Epithelial cell of proximal tubule (primary cell): ENCODE results near the gene ATAD5. TPM values are rescaled to one million over a fixed set of nuclear protein-coding genes. Genes with fewer than 3 reads are reported as not detected.
"Not testable (repeated sequence)": the region's sequence is repeated elsewhere in the genome, so short reads cannot be mapped to it uniquely, and the experiment has no call there.

ENCODE experiments used
- DNase-seq: peaks from one replicate; pipeline ENCODE4 v3.0.0-alpha.2; 2011; ENCODE audit warnings: low read depth
- H3K4me3 ChIP-seq: 2 replicates; pipeline ENCODE4 v1.5.1; 2011; ENCODE audit warnings: low read depth, mild to moderate bottlenecking, low read length
- total RNA-seq: library from RNA; depleted of rRNA; stranded (reverse); fragments of >200 nt; gene quantifications from 2 replicates; pipeline ENCODE4 v1.2.3, GENCODE V29; 2015
- TF ChIP-seq, protein P1 (sequence below): conservative IDR thresholded peaks from 2 replicates; pipeline ENCODE4 v1.5.1; 2012; ENCODE audit warnings: low read depth, mild to moderate bottlenecking, low read length

ATAD5 gene
- total RNA-seq, 1 donor from 2014 or later, result 8.4 TPM

DNA sequence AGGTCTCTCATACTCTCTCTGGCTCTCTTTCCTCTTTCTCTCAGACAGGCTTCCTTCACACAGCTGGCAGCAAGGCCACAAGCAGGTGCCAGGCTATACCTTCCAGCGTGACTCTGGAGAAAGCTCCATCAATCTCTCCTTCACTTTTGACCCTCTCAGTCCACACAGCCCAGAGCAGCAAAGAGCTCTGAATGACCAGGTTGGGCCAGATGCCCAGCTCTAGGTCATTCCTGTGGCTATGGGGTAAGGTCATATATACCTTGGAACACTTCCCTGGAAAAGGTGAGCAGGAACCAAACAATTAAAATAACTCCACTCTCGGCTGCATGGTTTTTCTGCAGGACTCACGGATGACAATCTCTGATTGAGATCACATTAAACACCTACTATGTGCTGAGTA lies 98.7 kb downstream of the ATAD5 start:
- TF ChIP-seq, protein P1, sequence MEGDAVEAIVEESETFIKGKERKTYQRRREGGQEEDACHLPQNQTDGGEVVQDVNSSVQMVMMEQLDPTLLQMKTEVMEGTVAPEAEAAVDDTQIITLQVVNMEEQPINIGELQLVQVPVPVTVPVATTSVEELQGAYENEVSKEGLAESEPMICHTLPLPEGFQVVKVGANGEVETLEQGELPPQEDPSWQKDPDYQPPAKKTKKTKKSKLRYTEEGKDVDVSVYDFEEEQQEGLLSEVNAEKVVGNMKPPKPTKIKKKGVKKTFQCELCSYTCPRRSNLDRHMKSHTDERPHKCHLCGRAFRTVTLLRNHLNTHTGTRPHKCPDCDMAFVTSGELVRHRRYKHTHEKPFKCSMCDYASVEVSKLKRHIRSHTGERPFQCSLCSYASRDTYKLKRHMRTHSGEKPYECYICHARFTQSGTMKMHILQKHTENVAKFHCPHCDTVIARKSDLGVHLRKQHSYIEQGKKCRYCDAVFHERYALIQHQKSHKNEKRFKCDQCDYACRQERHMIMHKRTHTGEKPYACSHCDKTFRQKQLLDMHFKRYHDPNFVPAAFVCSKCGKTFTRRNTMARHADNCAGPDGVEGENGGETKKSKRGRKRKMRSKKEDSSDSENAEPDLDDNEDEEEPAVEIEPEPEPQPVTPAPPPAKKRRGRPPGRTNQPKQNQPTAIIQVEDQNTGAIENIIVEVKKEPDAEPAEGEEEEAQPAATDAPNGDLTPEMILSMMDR, result no peak
- no peak for DNase-seq
- H3K4me3 ChIP-seq, result no peak overlapping the region

DNA sequence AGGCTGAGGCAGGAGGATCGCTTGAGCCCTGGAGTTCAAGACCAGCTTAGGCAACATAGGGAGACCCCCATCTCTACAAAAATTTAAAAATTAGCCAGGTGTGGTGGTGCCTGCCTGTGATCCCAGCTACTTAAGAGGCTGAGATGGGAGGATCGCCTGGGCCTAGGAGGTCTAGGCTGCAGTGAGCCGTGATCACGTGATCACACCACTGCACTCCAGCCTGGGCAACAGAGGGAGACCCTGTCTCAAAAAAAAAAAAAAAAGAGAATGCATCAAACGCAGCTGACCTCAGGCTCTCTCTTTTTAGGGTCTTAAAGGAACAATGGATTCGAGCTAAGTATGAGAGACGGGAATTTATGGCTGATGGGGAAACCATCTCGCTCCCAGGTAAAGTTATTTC lies 99.8 kb downstream of the ATAD5 start:
- DNase-seq, H3K4me3 ChIP-seq: not testable (repeated sequence)

DNA sequence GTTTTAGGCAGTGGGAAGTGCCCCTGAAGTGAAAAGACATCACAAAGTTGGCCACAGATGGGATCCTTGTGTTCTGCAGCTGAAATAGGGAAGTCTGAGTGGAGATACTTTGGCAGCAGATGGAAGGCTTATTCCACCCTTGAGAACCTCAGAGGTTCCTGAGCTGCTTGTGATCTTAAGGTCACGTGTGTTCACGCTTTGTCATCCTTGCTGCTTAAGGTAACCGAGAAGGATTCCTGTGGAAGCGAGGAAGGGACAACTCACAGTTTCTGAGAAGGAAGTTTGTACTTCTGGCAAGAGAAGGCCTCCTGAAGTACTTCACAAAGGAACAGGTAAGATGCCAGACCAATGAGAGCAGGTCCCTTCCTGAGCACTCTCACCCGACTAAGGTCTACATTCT lies 102.2 kb downstream of the ATAD5 start:
- H3K4me3 ChIP-seq, result no peak overlapping the region
- TF ChIP-seq, protein P1, result no peak
- DNase-seq, result no peak

DNA sequence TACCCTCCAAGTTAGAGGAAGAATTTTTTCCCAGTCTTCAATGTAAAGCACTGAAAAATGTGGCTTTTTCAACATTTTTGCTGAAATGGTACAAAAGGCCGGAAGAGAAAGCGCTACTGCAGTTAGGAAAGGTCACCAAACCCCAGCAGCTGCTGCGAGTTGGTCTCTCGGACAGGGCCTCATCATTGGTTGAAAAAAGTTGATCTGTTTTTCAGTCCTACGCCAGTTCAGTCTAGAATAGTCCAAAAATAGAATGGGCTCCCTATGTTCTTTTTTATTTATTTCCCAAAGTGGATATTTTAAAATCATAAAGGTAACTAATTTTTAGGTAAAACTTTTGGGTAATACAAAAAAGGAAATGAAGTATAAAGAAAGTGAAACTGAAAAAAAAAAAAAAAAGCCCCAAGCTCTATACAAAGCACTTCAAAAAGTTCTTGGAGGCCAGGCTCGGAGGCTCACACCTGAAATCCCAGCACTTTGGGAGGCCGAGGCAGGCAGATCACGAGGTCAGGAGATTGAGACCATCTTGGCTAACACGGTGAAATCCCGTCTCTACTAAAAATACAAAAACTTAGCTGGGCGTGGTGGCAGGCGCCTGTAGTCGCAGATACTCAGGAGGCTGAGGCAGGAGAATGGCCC lies 107.4 kb downstream of the ATAD5 start:
- H3K4me3 ChIP-seq, result no peak overlapping the region
- DNase-seq, result no peak
- TF ChIP-seq, protein P1, result no peak

DNA sequence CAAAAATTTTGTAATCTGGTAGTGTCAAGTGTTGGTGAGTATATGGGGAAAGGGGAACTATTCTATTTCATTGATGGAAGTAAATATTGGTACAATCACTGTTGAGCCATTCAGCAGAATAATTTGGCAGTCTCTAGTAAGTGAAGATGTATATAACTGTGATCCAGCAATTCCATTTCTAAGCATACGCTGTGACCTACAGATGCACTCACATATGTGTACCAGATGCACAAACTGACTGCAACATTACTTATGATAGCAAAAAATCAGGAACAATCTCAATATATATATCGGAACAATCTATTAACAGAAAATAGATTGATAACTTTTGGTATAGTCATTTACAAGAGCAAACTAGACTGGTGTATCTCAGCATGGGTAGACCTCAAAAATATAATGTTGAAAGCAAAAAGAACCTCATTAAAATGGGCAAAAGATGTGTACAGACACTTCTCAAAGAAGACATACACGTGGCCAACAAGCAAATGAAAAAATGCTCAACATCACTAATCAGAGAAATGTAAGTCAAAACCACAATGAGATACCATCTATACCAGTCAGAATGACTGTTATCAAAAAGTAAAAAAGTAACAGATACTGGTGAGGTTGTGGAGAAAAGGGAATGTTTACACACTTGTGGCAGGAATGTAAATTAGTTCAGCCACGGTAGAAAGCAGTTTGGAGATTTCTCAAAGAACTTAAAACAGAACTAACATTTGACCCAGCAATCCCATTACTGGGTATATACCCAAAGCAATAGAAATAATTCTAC lies 110.7 kb downstream of the ATAD5 start:
- TF ChIP-seq, protein P1, result no peak
- DNase-seq, result no peak
- H3K4me3 ChIP-seq, result no peak overlapping the region

Other genes with a start within 250 kb of the ATAD5 start
- 13.8 and 19.6 TPM in 2 replicates for gene CRLF3, start 7.3 kb upstream of the ATAD5 start, total RNA-seq
- 7.8 and 14.5 TPM in 2 replicates for gene TEFM, start 74.3 kb downstream of the ATAD5 start, total RNA-seq
- 4.6 and 5.1 TPM in 2 replicates for gene ADAP2, start 90.0 kb downstream of the ATAD5 start, total RNA-seq
- gene RNF135, start 139.1 kb downstream of the ATAD5 start, total RNA-seq, result 12.2 and 15.3 TPM in 2 replicates